Hepatocyte (in vitro differentiated cells): ENCODE data around the gene SLC39A11. TPM values are rescaled to one million over a fixed set of nuclear protein-coding genes. Genes with fewer than 3 reads are reported as not detected.

Source experiments
- DNase-seq: peaks from one replicate; pipeline ENCODE4 v3.0.0-alpha.2; 2016; ENCODE audit warnings: low spot score
- H2AFZ ChIP-seq: fragments of 200-600 bp; sonication (generic); 2 replicates; pipeline ENCODE4 v1.6.0; 2016; ENCODE audit warnings: antibody characterized with exemption, mild to moderate bottlenecking
- H3K27ac ChIP-seq: fragments of 200-600 bp; sonication (generic); 2 replicates; pipeline ENCODE4 v1.5.1; 2016; ENCODE audit warnings: mild to moderate bottlenecking
- H3K27me3 ChIP-seq: fragments of 200-600 bp; sonication (generic); 2 replicates; pipeline ENCODE4 v1.6.1; 2016
- H3K36me3 ChIP-seq: fragments of 200-600 bp; sonication (generic); replicated peaks from 2 replicates; pipeline ENCODE4 v1.5.1; 2016; ENCODE audit warnings: low read depth; ENCODE audit not compliant: insufficient read depth
- H3K4me1 ChIP-seq: fragments of 200-600 bp; sonication (generic); 2 replicates; pipeline ENCODE4 v1.5.1; 2016; ENCODE audit warnings: mild to moderate bottlenecking, moderate library complexity; ENCODE audit not compliant: insufficient read depth
- H3K4me2 ChIP-seq: fragments of 200-600 bp; sonication (generic); 2 replicates; pipeline ENCODE4 v1.6.0; 2016
- H3K4me3 ChIP-seq: fragments of 200-600 bp; sonication (generic); 2 replicates; pipeline ENCODE4 v1.5.1; 2016; ENCODE audit warnings: mild to moderate bottlenecking
- H3K79me2 ChIP-seq: fragments of 200-600 bp; sonication (generic); 2 replicates; pipeline ENCODE4 v1.6.0; 2017; ENCODE audit warnings: mild to moderate bottlenecking
- H3K9me2 ChIP-seq: fragments of 200-600 bp; sonication (generic); replicated peaks from 2 replicates; pipeline ENCODE4 v1.6.0; 2017; ENCODE audit warnings: mild to moderate bottlenecking; ENCODE audit not compliant: insufficient read depth
- H3K9me3 ChIP-seq: fragments of 200-600 bp; sonication (generic); 2 replicates; pipeline ENCODE4 v1.5.1; 2016; ENCODE audit warnings: low read depth, mild to moderate bottlenecking
- H4K20me1 ChIP-seq: fragments of 200-600 bp; sonication (generic); 2 replicates; pipeline ENCODE4 v1.6.0; 2016; ENCODE audit warnings: mild to moderate bottlenecking; ENCODE audit not compliant: insufficient read depth, poor library complexity, severe bottlenecking
- CTCF ChIP-seq: fragments of 200-600 bp; sonication (generic); IDR thresholded peaks from 2 replicates; pipeline ENCODE4 v1.5.1; 2016; ENCODE audit warnings: antibody characterized with exemption, mild to moderate bottlenecking; ENCODE audit not compliant: poor library complexity
- EZH2 ChIP-seq: fragments of 200-600 bp; sonication (generic); IDR thresholded peaks from 2 replicates; pipeline ENCODE4 v1.6.1; 2016; ENCODE audit warnings: antibody characterized with exemption, mild to moderate bottlenecking, borderline replicate concordance
- EZH2phosphoT487 ChIP-seq: fragments of 200-600 bp; sonication (generic); IDR thresholded peaks from one replicate; pipeline ENCODE4 v1.6.1; 2018; ENCODE audit warnings: antibody characterized with exemption, mild to moderate bottlenecking, low read depth, moderate library complexity; ENCODE audit not compliant: unreplicated experiment, severe bottlenecking
- WGBS: methylation state at CpG from one replicate; pipeline ENCODE4 v1.1.6; 2016; ENCODE audit warnings: low lambda C conversion rate; ENCODE audit errors: missing lambda C conversion rate; 5-methylcytosine and 5-hydroxymethylcytosine counted together
- polyA plus RNA-seq: library from polyadenylated mRNA; unstranded; fragments of >200 nt; fragmentation: Nextera tagmentation; extraction: Ambion mirVana; gene quantifications from 2 replicates; pipeline ENCODE4 v1.2.1, GENCODE V29; 2016
- total RNA-seq: library from RNA; depleted of rRNA; stranded (reverse); fragments of >200 nt; gene quantifications from 2 replicates; pipeline ENCODE4 v1.2.3, GENCODE V29; 2014

Gene SLC39A11
- total and polyA plus RNA-seq, 2 experiments from 2014 or later = 37.7 to 39.1 TPM

GRCh38 chr17:72614476-72614870 is 478.0 kb downstream of the SLC39A11 start:
- Histone ChIP-seq H3K9me3 (no peaks in the 10 kb centered on the region), H3K27ac (peak overlapping the region; percentile 94), H2AFZ (no peak overlapping the region), H3K9me2 (no peaks in the 10 kb centered on the region), H3K79me2 (no peaks in the 10 kb centered on the region), H3K27me3 (no peaks in the 10 kb centered on the region), H3K4me3 (no peak overlapping the region), H3K36me3 (no peaks in the 10 kb centered on the region), H3K4me1 (peaks cover 39% of the 10 kb centered on the region), H4K20me1 (no peaks in the 10 kb centered on the region), H3K4me2 (peak overlapping the region; percentile 62)
- 65% methylated on average over 4 of the region's 4 CpGs for WGBS
- TF ChIP-seq CTCF = no peak
- TF ChIP-seq EZH2 = no peak
- no peak for TF ChIP-seq EZH2phosphoT487
- DNase-seq = peak; percentile 38

- Histone ChIP-seq H4K20me1 (no peaks in the 10 kb centered on the region), H3K4me2 (peak overlapping the region; percentile 62), H3K79me2 (no peaks in the 10 kb centered on the region), H3K36me3 (no peaks in the 10 kb centered on the region), H3K9me2 (no peaks in the 10 kb centered on the region), H2AFZ (no peak overlapping the region), H3K27ac (peak overlapping the region; percentile 94), H3K27me3 (no peaks in the 10 kb centered on the region), H3K4me3 (no peak overlapping the region), H3K4me1 (peaks cover 39% of the 10 kb centered on the region), H3K9me3 (no peaks in the 10 kb centered on the region)
- WGBS = 75% methylated on average over 3 of the region's 3 CpGs
- DNase-seq = no peak
- TF ChIP-seq EZH2phosphoT487 (no peak), EZH2 (no peak), CTCF (no peak)
Observed at GRCh38 chr17:72613806-72614292, 478.6 kb downstream of the SLC39A11 start.

- Histone ChIP-seq H3K27ac (peak overlapping the region; percentile 94), H3K27me3 (no peaks in the 10 kb centered on the region), H2AFZ (no peak overlapping the region)
Observed at GRCh38 chr17:72613396-72613795, 479.1 kb downstream of the SLC39A11 start.

More at GRCh38 chr17:72613396-72613795, 479.1 kb downstream of the SLC39A11 start:
- H4K20me1 ChIP-seq = no peaks in the 10 kb centered on the region
- no peaks in the 10 kb centered on the region for H3K9me2 ChIP-seq
- peak overlapping the region; percentile 11 for H3K4me2 ChIP-seq
- no peaks in the 10 kb centered on the region for H3K9me3 ChIP-seq
- no peak for TF ChIP-seq CTCF
- DNase-seq = no peak
- no peaks in the 10 kb centered on the region for H3K36me3 ChIP-seq
- no peak overlapping the region for H3K4me3 ChIP-seq
- 70% methylated on average over 7 of the region's 7 CpGs for WGBS
- H3K79me2 ChIP-seq = no peaks in the 10 kb centered on the region
- H3K4me1 ChIP-seq = peaks cover 36% of the 10 kb centered on the region
